SK-N-SH (cell line): ENCODE results near the gene RNF4. TPM values are rescaled to one million over a fixed set of nuclear protein-coding genes. Genes with fewer than 3 reads are reported as not detected.

Experiments
- CTCF ChIA-PET: fragments of 300-600, 350-600 bp; formaldehyde crosslinking; extraction: SDS; loops from one replicate; lab custom pipeline; 2021; lab: Yijun Ruan, JAX
- POLR2A ChIA-PET: fragments of 350-600 bp; sonication (Branson Sonifier 250); formaldehyde crosslinking; extraction: SDS; loops from one replicate; lab custom pipeline; 2020; ENCODE audit warnings: antibody characterized with exemption, inconsistent platforms; lab: Yijun Ruan, JAX
- DNase-seq: peaks from one replicate; pipeline ENCODE4 v3.0.0; 2012
- H2AFZ ChIP-seq: fragments of 200-600 bp; sonication (generic); 2 replicates; pipeline ENCODE4 v1.8.1; 2016; ENCODE audit warnings: antibody characterized with exemption, mild to moderate bottlenecking, low read depth
- H3F3A ChIP-seq: fragments of 200-600 bp; sonication (generic); replicated peaks from 2 replicates; pipeline ENCODE3; 2016; ENCODE audit warnings: antibody characterized with exemption, mild to moderate bottlenecking; ENCODE audit not compliant: insufficient read depth
- H3K27ac ChIP-seq, 2 experiments: fragments of 200-500 bp in 1 of 2; fragments of 200-600 bp in 1 of 2; sonication (Bioruptor generic) in 1 of 2; sonication (generic), shearing (Covaris generic) in 1 of 2; 2 replicates each; pipeline versions ENCODE4 v1.5.1 to v1.6.1; 2014 to 2016; ENCODE audit warnings: low read depth in 2 of 2, inconsistent platforms in 1 of 2, low read length in 1 of 2, mild to moderate bottlenecking in 1 of 2, mixed read lengths in 1 of 2
- H3K27me3 ChIP-seq: fragments of 200-600 bp; sonication (generic), shearing (Covaris generic); 2 replicates; pipeline ENCODE4 v1.6.1; 2016; ENCODE audit warnings: mixed run types; ENCODE audit not compliant: insufficient read depth
- H3K36me3 ChIP-seq, 2 experiments: fragments of 200-500 bp in 1 of 2; fragments of 200-600 bp in 1 of 2; sonication (Bioruptor generic) in 1 of 2; sonication (generic) in 1 of 2; replicated peaks in 1 of 2; 2 replicates each; pipeline versions ENCODE3 to v1.5.1; 2014 to 2016; ENCODE audit warnings: low read length in 1 of 2, mild to moderate bottlenecking in 1 of 2; ENCODE audit not compliant: insufficient read depth in 2 of 2, control insufficient read depth in 1 of 2
- H3K4me1 ChIP-seq, 2 experiments: fragments of 200-500 bp in 1 of 2; fragments of 200-600 bp in 1 of 2; sonication (Bioruptor generic) in 1 of 2; sonication (generic), shearing (Covaris generic) in 1 of 2; 2 replicates each; pipeline versions ENCODE4 v1.5.1 to v1.6.1; 2014 to 2016; ENCODE audit warnings: low read depth in 1 of 2, low read length in 1 of 2, mixed run types in 1 of 2; ENCODE audit not compliant: insufficient read depth in 2 of 2, control insufficient read depth in 1 of 2
- H3K4me2 ChIP-seq: fragments of 200-600 bp; sonication (generic), shearing (Covaris generic); 2 replicates; pipeline ENCODE4 v1.6.1; 2017; ENCODE audit warnings: mixed run types
- H3K4me3 ChIP-seq, 2 experiments: fragments of 200-500 bp in 1 of 2; fragments of 200-600 bp in 1 of 2; sonication (Bioruptor generic) in 1 of 2; sonication (generic), shearing (Covaris generic) in 1 of 2; 2 replicates each; pipeline versions ENCODE4 v1.5.1 to v1.8.1; 2014 to 2016; ENCODE audit warnings: low read depth in 2 of 2, inconsistent platforms in 1 of 2, low read length in 1 of 2, mild to moderate bottlenecking in 1 of 2, mixed read lengths in 1 of 2, moderate library complexity in 1 of 2
- H3K79me2 ChIP-seq: fragments of 200-600 bp; sonication (generic); 2 replicates; pipeline ENCODE4 v1.8.1; 2017; ENCODE audit warnings: mild to moderate bottlenecking; ENCODE audit not compliant: insufficient read depth
- H3K9ac ChIP-seq: fragments of 200-600 bp; sonication (generic); 2 replicates; pipeline ENCODE4 v1.6.1; 2017; ENCODE audit warnings: mixed run types
- H3K9me2 ChIP-seq: fragments of 200-600 bp; sonication (generic); 2 replicates; pipeline ENCODE4 v1.6.1; 2017; ENCODE audit warnings: mixed run types
- H3K9me3 ChIP-seq: fragments of 200-600 bp; sonication (generic); 2 replicates; pipeline ENCODE4 v1.6.1; 2017; ENCODE audit warnings: mixed run types, mild to moderate bottlenecking, moderate library complexity
- H4K20me1 ChIP-seq: fragments of 200-600 bp; sonication (generic); 2 replicates; pipeline ENCODE4 v1.6.1; 2017; ENCODE audit warnings: mild to moderate bottlenecking, mixed run types; ENCODE audit not compliant: insufficient read depth
- CHD2 ChIP-seq: fragments of 150-350 bp; IDR thresholded peaks from 2 replicates; pipeline ENCODE4 v1.6.1; 2018; ENCODE audit warnings: low read length; ENCODE audit not compliant: partially characterized antibody
- EP300 ChIP-seq, 2 experiments: IDR thresholded peaks; 2 replicates each; pipeline versions ENCODE4 v1.4.0 to v1.6.1; 2012; ENCODE audit warnings: borderline replicate concordance in 1 of 2, low read depth in 1 of 2, low read length in 1 of 2
- FOXM1 ChIP-seq: IDR thresholded peaks from 2 replicates; pipeline ENCODE4 v1.4.0; 2012; ENCODE audit warnings: low read depth, mild to moderate bottlenecking
- PBX3 ChIP-seq: IDR thresholded peaks from 2 replicates; pipeline ENCODE4; 2012
- POLR2AphosphoS5 ChIP-seq: IDR thresholded peaks from 2 replicates; pipeline ENCODE4 v1.6.1; 2012; ENCODE audit warnings: low read depth, low read length
- RCOR1 ChIP-seq: fragments of 150-350 bp; IDR thresholded peaks from 2 replicates; pipeline ENCODE4 v1.6.1; 2017; ENCODE audit warnings: antibody characterized with exemption, low read length
- RFX5 ChIP-seq: IDR thresholded peaks from 2 replicates; pipeline ENCODE4 v1.6.1; 2012; ENCODE audit warnings: mild to moderate bottlenecking, improper control_type of control experiment, low read length
- SMC3 ChIP-seq: IDR thresholded peaks from 2 replicates; pipeline ENCODE4 v1.6.1; 2012; ENCODE audit warnings: low read depth, low read length, improper control_type of control experiment
- YY1 ChIP-seq: IDR thresholded peaks from 2 replicates; pipeline ENCODE4 v1.4.0; 2012; ENCODE audit warnings: low read depth, mild to moderate bottlenecking
- ZBTB33 ChIP-seq: IDR thresholded peaks from 2 replicates; pipeline ENCODE4 v1.4.0; 2012; ENCODE audit warnings: low read depth, borderline replicate concordance
- WGBS: methylation state at CpG from one replicate; pipeline ENCODE4 v1.1.6; 2017; ENCODE audit warnings: low lambda C conversion rate; 5-methylcytosine and 5-hydroxymethylcytosine counted together
- polyA plus RNA-seq, 3 experiments: library from polyadenylated mRNA; depleted of rRNA; stranded (reverse); fragments of >200 nt; gene quantifications; 2 replicates each; pipeline ENCODE4 v1.2.3, GENCODE V29; 2012
- TF ChIP-seq, protein P1 (sequence below): IDR thresholded peaks from 2 replicates; pipeline ENCODE4 v1.6.1; 2012; ENCODE audit warnings: mild to moderate bottlenecking, low read depth, low read length, moderate library complexity

RNF4 gene
- polyA plus RNA-seq, 1 of the 3 experiments (the other 2 are of a cell fraction), result 60.7 TPM

DNA sequence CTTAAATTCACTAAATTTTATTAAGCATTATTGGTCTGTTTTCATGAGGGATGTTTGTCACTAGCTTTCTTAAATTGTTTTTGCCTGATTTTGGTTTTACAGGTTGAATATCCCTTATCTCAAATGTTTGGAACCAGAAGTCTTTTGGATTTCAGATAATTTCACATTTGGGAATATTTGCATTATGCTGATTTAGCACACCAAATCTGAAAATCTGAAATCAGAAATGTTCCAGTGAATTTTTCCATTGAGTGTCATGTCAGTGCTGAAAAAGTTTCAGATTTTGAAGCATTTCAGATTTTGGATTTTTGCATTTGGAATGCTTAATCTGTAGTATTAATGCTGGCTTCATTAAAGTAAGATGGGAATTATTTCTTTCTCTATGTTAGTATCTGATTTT lies 82.2 kb downstream of the RNF4 start:
- Histone ChIP-seq H3K4me3 (no peak overlapping the region), H3K9me3 (no peaks in the 10 kb centered on the region), H3K36me3 (no peaks in the 10 kb centered on the region), H3K9ac (no peak overlapping the region), H3K4me1 (no peaks in the 10 kb centered on the region), H3K79me2 (peaks cover 100% of the 10 kb centered on the region), H3F3A (peaks cover 3% of the 10 kb centered on the region), H3K9me2 (no peaks in the 10 kb centered on the region), H3K27me3 (no peaks in the 10 kb centered on the region), H4K20me1 (peaks cover 96% of the 10 kb centered on the region), H2AFZ (no peak overlapping the region), H3K4me2 (no peak overlapping the region), H3K27ac (no peak overlapping the region)
- ChIA-PET CTCF (no interaction called here), POLR2A (no interaction called here)
- DNase-seq, result no peak
- TF ChIP-seq, protein P1, sequence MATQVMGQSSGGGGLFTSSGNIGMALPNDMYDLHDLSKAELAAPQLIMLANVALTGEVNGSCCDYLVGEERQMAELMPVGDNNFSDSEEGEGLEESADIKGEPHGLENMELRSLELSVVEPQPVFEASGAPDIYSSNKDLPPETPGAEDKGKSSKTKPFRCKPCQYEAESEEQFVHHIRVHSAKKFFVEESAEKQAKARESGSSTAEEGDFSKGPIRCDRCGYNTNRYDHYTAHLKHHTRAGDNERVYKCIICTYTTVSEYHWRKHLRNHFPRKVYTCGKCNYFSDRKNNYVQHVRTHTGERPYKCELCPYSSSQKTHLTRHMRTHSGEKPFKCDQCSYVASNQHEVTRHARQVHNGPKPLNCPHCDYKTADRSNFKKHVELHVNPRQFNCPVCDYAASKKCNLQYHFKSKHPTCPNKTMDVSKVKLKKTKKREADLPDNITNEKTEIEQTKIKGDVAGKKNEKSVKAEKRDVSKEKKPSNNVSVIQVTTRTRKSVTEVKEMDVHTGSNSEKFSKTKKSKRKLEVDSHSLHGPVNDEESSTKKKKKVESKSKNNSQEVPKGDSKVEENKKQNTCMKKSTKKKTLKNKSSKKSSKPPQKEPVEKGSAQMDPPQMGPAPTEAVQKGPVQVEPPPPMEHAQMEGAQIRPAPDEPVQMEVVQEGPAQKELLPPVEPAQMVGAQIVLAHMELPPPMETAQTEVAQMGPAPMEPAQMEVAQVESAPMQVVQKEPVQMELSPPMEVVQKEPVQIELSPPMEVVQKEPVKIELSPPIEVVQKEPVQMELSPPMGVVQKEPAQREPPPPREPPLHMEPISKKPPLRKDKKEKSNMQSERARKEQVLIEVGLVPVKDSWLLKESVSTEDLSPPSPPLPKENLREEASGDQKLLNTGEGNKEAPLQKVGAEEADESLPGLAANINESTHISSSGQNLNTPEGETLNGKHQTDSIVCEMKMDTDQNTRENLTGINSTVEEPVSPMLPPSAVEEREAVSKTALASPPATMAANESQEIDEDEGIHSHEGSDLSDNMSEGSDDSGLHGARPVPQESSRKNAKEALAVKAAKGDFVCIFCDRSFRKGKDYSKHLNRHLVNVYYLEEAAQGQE, result no peak

GRCh38 chr4:2552806-2553205 lies 83.9 kb downstream of the RNF4 start:
- Histone ChIP-seq H3K36me3 (no peaks in the 10 kb centered on the region), H3K4me2 (no peak overlapping the region), H3K27me3 (no peaks in the 10 kb centered on the region), H4K20me1 (peaks cover 96% of the 10 kb centered on the region), H3F3A (peaks cover 3% of the 10 kb centered on the region), H3K4me1 (no peaks in the 10 kb centered on the region), H3K27ac (no peak overlapping the region), H2AFZ (no peak overlapping the region), H3K79me2 (peaks cover 100% of the 10 kb centered on the region), H3K4me3 (no peak overlapping the region), H3K9ac (no peak overlapping the region), H3K9me3 (no peaks in the 10 kb centered on the region), H3K9me2 (no peaks in the 10 kb centered on the region)
- ChIA-PET CTCF (interaction anchor here (1.3 kb wide), 1 partner anchor 15 kb away, joined by 3 read pairs; no protein-coding TSS in a partner anchor), POLR2A (no interaction called here)
- WGBS, result 97% methylated on average over 10 of the region's 11 CpGs
- no peak for TF ChIP-seq SMC3
- no peak for TF ChIP-seq FOXM1
- no peak for DNase-seq

DNA sequence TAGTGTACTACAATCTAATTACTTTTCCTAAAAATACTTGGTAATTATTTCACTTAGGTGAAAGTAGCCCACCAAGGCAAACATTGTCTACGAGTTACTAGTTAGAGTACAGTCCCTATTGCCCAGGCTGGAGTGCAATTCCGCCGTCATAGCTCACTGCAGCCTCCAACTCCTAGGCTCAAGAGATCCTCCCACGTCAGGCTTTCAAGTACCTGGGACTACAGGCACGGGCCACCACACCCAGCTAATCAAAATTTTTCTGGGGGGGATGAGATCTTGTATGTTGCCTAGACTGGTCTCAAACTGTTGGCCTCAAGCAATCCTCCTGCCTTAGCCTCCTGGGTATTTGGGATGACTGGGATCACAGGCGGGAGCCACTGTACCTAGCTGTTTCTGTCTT lies 89.4 kb downstream of the RNF4 start:
- Histone ChIP-seq H3K4me3 (no peak overlapping the region), H3K27ac (no peak overlapping the region), H3K79me2 (peaks cover 100% of the 10 kb centered on the region), H3K9ac (no peak overlapping the region), H3K9me2 (no peaks in the 10 kb centered on the region), H3K4me2 (no peak overlapping the region), H3K4me1 (no peaks in the 10 kb centered on the region; a peak in 1 of 4 replicates), H2AFZ (no peak overlapping the region), H3K9me3 (no peaks in the 10 kb centered on the region), H3F3A (no peaks in the 10 kb centered on the region), H3K27me3 (no peaks in the 10 kb centered on the region), H4K20me1 (peaks cover 100% of the 10 kb centered on the region), H3K36me3 (peaks cover 0 to 3% of the 10 kb centered on the region in 2 experiments)
- over 99% methylated on average over 6 of the region's 6 CpGs for WGBS
- ChIA-PET CTCF (interaction anchor here (2.3 kb wide), 1 partner anchor 338 kb away, joined by 6 read pairs; no protein-coding TSS in a partner anchor), POLR2A (no interaction called here)
- no peak for DNase-seq
- TF ChIP-seq CHD2 (no peak), EP300 (IDR thresholded peaks at IDR 0.05; ENCODE audit: borderline replicate concordance in 1 of 2, low read depth in 1 of 2, low read length in 1 of 2) (no peak), ZBTB33 (no peak), POLR2AphosphoS5 (no peak), RFX5 (no peak), PBX3 (no peak), YY1 (no peak), RCOR1 (no peak)
- TF ChIP-seq, protein P1, result no peak
